ENCODE data around the gene UTP4. TPM values are rescaled to one million over a fixed set of nuclear protein-coding genes. Genes with fewer than 3 reads are reported as not detected.
"Not testable (repeated sequence)": the region's sequence is repeated elsewhere in the genome, so short reads cannot be mapped to it uniquely, and the experiment has no call there.

UTP4 gene
- total and polyA plus RNA-seq, 11 donors, result 11.8 to 38.2 (median 28.3) TPM

- Histone ChIP-seq H3K27ac (no peak overlapping the region), H3K27me3 (no peaks in the 10 kb centered on the region), H3K4me3 (no peak overlapping the region), H3K36me3 (peaks cover 0 to 69% (median 44%) of the 10 kb centered on the region in 9 donors), H3K9me3 (no peaks in the 10 kb centered on the region), H3K4me1 (peaks cover 0 to 38% (median 19%) of the 10 kb centered on the region in 12 donors)
- ATAC-seq (no peak), DNase-seq (no peak)
- TF ChIP-seq POLR2A (IDR thresholded peaks at IDR 0.05), result no peak
- TF ChIP-seq CTCF (IDR thresholded peaks at IDR 0.05), result no peak
- intact Hi-C loops (cut with DNase I), result loop anchor here in 9 of 10 donors (5.0 to 10.0 kb wide), 6 partner anchors 218 to 595 kb away; partner anchors contain the start of gene ZFP90 (in 1 of the 9)
- WGBS, 4 donors, result 94 to 98% (median 96%) methylated on average over 19 of the region's 19 CpGs
These were observed 12.3 kb upstream of the UTP4 start for GRCh38 chr16:69120096-69120664.

GRCh38 chr16:69123910-69124309 lies 8.5 kb upstream of the UTP4 start:
- no peaks in the 10 kb centered on the region for H3K9me3 ChIP-seq
- ATAC-seq (peak in 2 of 4 donors; percentile 41 to 45), DNase-seq (peak in 3 of 5 donors; percentile 44 to 67 (median 51))
- H3K4me3 ChIP-seq, result no peak overlapping the region
- H3K27ac ChIP-seq, result no peak overlapping the region
- TF ChIP-seq POLR2A (IDR thresholded peaks at IDR 0.05) (no peak), CTCF (IDR thresholded peaks at IDR 0.05) (peak; percentile 54 to 79 (median 71))
- no peaks in the 10 kb centered on the region for H3K27me3 ChIP-seq
- peaks cover 0 to 19% (median 5%) of the 10 kb centered on the region in 12 donors for H3K4me1 ChIP-seq
- 81 to 89% (median 84%) methylated on average over 3 of the region's 3 CpGs for WGBS, 4 donors
- H3K36me3 ChIP-seq, result peaks cover 0 to 56% (median 30%) of the 10 kb centered on the region in 9 donors
- intact Hi-C loops (cut with DNase I), result loop anchor here (1.0 to 10.0 kb wide), 9 partner anchors 221 to 599 kb away; partner anchors contain the start of gene ZFP90 (in 1 of the 10)

GRCh38 chr16:69124406-69124805 lies 8.0 kb upstream of the UTP4 start:
- 92 to 94% (median 92%) methylated on average over 8 of the region's 8 CpGs for WGBS, 4 donors
- peaks cover 0 to 51% (median 25%) of the 10 kb centered on the region in 9 donors for H3K36me3 ChIP-seq
- H3K9me3 ChIP-seq, H3K27ac ChIP-seq, H3K4me3 ChIP-seq, DNase-seq, ATAC-seq, H3K27me3 ChIP-seq: not testable (repeated sequence)
- peaks cover 0 to 17% (median 3%) of the 10 kb centered on the region in 12 donors for H3K4me1 ChIP-seq
- intact Hi-C loops (cut with DNase I), result loop anchor here (1.0 to 10.0 kb wide), 9 partner anchors 222 to 600 kb away; partner anchors contain the start of gene ZFP90 (in 1 of the 10)

GRCh38 chr16:69124961-69125360 lies 7.5 kb upstream of the UTP4 start:
- intact Hi-C loops (cut with DNase I), result loop anchor here (1.0 to 10.0 kb wide), 9 partner anchors 222 to 600 kb away; partner anchors contain the start of gene ZFP90 (in 1 of the 10)
- peaks cover 0 to 17% (median 4%) of the 10 kb centered on the region in 12 donors for H3K4me1 ChIP-seq
- peaks cover 0 to 45% (median 19%) of the 10 kb centered on the region in 9 donors for H3K36me3 ChIP-seq
- H3K27me3 ChIP-seq, DNase-seq, H3K9me3 ChIP-seq, H3K4me3 ChIP-seq, ATAC-seq, H3K27ac ChIP-seq: not testable (repeated sequence)
- WGBS, 4 donors, result 95 to 97% (median 96%) methylated on average over 14 of the region's 14 CpGs

- no peak overlapping the region for H3K4me3 ChIP-seq
- H3K36me3 ChIP-seq, result peaks cover 0 to 33% (median 7%) of the 10 kb centered on the region in 9 donors
- H3K27me3 ChIP-seq, result no peaks in the 10 kb centered on the region
- intact Hi-C loops (cut with DNase I), result loop anchor here in 5 of 10 donors (5.0 to 10.0 kb wide), 4 partner anchors 421 to 601 kb away; partner anchors contain the start of gene ZFP90 (in 1 of the 5)
- WGBS, 4 donors, result 59 to 69% (median 63%) methylated on average over 3 of the region's 3 CpGs
- H3K27ac ChIP-seq, result no peak overlapping the region
- H3K4me1 ChIP-seq, result peaks cover 0 to 29% (median 12%) of the 10 kb centered on the region in 12 donors
- TF ChIP-seq CTCF (IDR thresholded peaks at IDR 0.05) (no peak), POLR2A (IDR thresholded peaks at IDR 0.05) (no peak)
- no peaks in the 10 kb centered on the region for H3K9me3 ChIP-seq
- ATAC-seq (no peak), DNase-seq (no peak)
These were observed 6.2 kb upstream of the UTP4 start for GRCh38 chr16:69126221-69126620.

- peaks cover 0 to 30% (median 15%) of the 10 kb centered on the region in 12 donors for H3K4me1 ChIP-seq
- DNase-seq, H3K4me3 ChIP-seq, H3K27ac ChIP-seq, ATAC-seq, H3K9me3 ChIP-seq, H3K27me3 ChIP-seq: not testable (repeated sequence)
- 94 to 98% (median 97%) methylated on average over 10 of the region's 10 CpGs for WGBS, 4 donors
- peaks cover 0 to 30% (median 3%) of the 10 kb centered on the region in 9 donors for H3K36me3 ChIP-seq
- intact Hi-C loops (cut with DNase I), result loop anchor here in 5 of 10 donors (5.0 to 10.0 kb wide), 4 partner anchors 422 to 602 kb away; partner anchors contain the start of gene ZFP90 (in 1 of the 5)
These were observed 5.6 kb upstream of the UTP4 start for GRCh38 chr16:69126801-69127200.

All from heart left ventricle (tissue), 16 donors.